ENCODE data around the gene WNT5A. TPM values are rescaled to one million over a fixed set of nuclear protein-coding genes. Genes with fewer than 3 reads are reported as not detected.

Gene WNT5A
- polyA plus RNA-seq, 1 donor from 2014 or later, result 0.59 TPM

DNA sequence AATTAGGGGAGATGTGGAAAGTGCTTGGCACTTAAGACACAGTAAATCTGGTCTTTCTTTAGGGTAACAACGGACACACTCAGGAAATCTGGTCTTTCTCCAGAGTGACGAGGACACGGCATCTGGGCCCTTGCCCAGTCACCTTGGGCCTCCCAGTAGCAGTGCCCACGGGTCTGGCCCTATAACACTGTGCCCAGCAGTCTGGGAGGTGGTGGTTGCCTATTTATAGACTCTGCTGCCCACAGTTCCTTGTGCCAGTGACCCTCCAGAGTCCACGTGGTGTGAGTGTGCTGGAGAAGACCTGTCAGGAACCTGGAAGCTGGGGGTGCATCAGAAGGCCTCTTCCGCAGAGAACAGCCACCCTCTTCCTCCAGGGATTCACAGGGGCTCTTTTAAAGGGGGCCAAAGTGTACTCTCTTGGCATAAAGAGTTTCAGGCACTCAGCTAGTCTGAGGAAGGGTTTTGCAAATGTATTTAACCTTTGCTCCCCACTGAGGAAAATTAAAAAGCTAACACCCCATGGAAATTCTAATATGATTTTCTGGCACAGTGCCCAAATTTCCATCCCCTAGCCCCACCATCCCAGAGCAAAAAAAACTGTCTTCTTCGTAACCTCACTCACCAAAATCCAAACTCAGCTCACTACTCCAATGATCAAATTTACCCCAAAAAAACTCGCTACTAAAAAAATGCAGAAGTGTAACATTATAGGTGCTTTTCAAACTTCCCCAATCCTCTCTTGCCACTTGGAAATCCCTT, 15.4 kb downstream of the WNT5A start:
- H3K36me3 ChIP-seq (ENCODE audit: insufficient read depth, low read length), result no peaks in the 10 kb centered on the region
- TF ChIP-seq, protein P1, sequence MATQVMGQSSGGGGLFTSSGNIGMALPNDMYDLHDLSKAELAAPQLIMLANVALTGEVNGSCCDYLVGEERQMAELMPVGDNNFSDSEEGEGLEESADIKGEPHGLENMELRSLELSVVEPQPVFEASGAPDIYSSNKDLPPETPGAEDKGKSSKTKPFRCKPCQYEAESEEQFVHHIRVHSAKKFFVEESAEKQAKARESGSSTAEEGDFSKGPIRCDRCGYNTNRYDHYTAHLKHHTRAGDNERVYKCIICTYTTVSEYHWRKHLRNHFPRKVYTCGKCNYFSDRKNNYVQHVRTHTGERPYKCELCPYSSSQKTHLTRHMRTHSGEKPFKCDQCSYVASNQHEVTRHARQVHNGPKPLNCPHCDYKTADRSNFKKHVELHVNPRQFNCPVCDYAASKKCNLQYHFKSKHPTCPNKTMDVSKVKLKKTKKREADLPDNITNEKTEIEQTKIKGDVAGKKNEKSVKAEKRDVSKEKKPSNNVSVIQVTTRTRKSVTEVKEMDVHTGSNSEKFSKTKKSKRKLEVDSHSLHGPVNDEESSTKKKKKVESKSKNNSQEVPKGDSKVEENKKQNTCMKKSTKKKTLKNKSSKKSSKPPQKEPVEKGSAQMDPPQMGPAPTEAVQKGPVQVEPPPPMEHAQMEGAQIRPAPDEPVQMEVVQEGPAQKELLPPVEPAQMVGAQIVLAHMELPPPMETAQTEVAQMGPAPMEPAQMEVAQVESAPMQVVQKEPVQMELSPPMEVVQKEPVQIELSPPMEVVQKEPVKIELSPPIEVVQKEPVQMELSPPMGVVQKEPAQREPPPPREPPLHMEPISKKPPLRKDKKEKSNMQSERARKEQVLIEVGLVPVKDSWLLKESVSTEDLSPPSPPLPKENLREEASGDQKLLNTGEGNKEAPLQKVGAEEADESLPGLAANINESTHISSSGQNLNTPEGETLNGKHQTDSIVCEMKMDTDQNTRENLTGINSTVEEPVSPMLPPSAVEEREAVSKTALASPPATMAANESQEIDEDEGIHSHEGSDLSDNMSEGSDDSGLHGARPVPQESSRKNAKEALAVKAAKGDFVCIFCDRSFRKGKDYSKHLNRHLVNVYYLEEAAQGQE (IDR thresholded peaks at IDR 0.05; ENCODE audit: borderline replicate concordance), result no peak
- TF ChIP-seq TAF1 (IDR thresholded peaks at IDR 0.05; ENCODE audit: low read depth) (no peak), EP300 (conservative IDR thresholded peaks at IDR 0.05; ENCODE audit: poor library complexity, severe bottlenecking) (no peak), MXI1 (conservative IDR thresholded peaks at IDR 0.05; ENCODE audit: poor library complexity, severe bottlenecking) (no peak), SMC3 (conservative IDR thresholded peaks at IDR 0.05; ENCODE audit: poor library complexity) (no peak), RAD21 (conservative IDR thresholded peaks at IDR 0.05) (no peak), POLR2AphosphoS5 (IDR thresholded peaks at IDR 0.05) (no peak), EZH2 (IDR thresholded peaks at IDR 0.05; ENCODE audit: borderline replicate concordance, insufficient read depth, low read length, poor library complexity, severe bottlenecking) (no peak)
- TF ChIP-seq, protein P2, sequence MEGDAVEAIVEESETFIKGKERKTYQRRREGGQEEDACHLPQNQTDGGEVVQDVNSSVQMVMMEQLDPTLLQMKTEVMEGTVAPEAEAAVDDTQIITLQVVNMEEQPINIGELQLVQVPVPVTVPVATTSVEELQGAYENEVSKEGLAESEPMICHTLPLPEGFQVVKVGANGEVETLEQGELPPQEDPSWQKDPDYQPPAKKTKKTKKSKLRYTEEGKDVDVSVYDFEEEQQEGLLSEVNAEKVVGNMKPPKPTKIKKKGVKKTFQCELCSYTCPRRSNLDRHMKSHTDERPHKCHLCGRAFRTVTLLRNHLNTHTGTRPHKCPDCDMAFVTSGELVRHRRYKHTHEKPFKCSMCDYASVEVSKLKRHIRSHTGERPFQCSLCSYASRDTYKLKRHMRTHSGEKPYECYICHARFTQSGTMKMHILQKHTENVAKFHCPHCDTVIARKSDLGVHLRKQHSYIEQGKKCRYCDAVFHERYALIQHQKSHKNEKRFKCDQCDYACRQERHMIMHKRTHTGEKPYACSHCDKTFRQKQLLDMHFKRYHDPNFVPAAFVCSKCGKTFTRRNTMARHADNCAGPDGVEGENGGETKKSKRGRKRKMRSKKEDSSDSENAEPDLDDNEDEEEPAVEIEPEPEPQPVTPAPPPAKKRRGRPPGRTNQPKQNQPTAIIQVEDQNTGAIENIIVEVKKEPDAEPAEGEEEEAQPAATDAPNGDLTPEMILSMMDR (IDR thresholded peaks at IDR 0.05; ENCODE audit: poor library complexity, severe bottlenecking), result no peak
- H3K27ac ChIP-seq (ENCODE audit: low read length), result no peak overlapping the region
- no peak overlapping the region for H2AFZ ChIP-seq (ENCODE audit: low read depth, low read length)
- H4K20me1 ChIP-seq (ENCODE audit: insufficient read depth), result no peaks in the 10 kb centered on the region
- H3K9ac ChIP-seq (ENCODE audit: low read length), result no peak overlapping the region
- no peak overlapping the region for H3K4me3 ChIP-seq (ENCODE audit: low read length)
- no peaks in the 10 kb centered on the region for H3K79me2 ChIP-seq (replicated peaks; ENCODE audit: insufficient read depth, low read length)
- no peaks in the 10 kb centered on the region for H3F3A ChIP-seq (ENCODE audit: insufficient read depth, low read length, poor library complexity, severe bottlenecking)
- no peaks in the 10 kb centered on the region for H3K9me2 ChIP-seq (ENCODE audit: insufficient read depth, low read length)
- H3K4me2 ChIP-seq (ENCODE audit: low read length), result no peak overlapping the region
- no peaks in the 10 kb centered on the region for H3K9me3 ChIP-seq (ENCODE audit: low read length)
- H3K27me3 ChIP-seq (ENCODE audit: insufficient read depth, low read depth, low read length), result peaks cover 8% of the 10 kb centered on the region

DNA sequence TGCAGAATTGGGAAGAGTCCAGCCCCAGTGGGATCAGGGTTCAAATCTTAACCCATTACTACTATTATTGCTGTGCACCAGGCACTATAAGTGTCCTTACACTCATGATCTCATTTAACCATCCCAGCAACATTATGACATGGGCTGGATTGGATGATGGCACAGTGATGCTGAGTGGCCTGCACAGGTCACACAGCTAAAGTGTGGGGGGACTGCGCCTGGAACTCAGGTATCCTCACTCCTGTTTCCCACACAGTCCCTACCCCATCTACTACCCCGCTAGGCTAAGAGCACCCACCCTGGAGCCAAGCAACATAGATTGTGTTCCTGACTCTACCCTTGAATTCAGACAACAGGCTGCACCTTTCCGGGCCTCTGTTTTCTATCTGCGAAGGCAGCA, 16.0 kb downstream of the WNT5A start:
- no peaks in the 10 kb centered on the region for H3F3A ChIP-seq (ENCODE audit: insufficient read depth, low read length, poor library complexity, severe bottlenecking)
- H3K27ac ChIP-seq (ENCODE audit: low read length), result no peak overlapping the region
- TF ChIP-seq TAF1 (IDR thresholded peaks at IDR 0.05; ENCODE audit: low read depth) (no peak), SMC3 (conservative IDR thresholded peaks at IDR 0.05; ENCODE audit: poor library complexity) (no peak), MXI1 (conservative IDR thresholded peaks at IDR 0.05; ENCODE audit: poor library complexity, severe bottlenecking) (no peak), RAD21 (conservative IDR thresholded peaks at IDR 0.05) (no peak), POLR2AphosphoS5 (IDR thresholded peaks at IDR 0.05) (no peak), EP300 (conservative IDR thresholded peaks at IDR 0.05; ENCODE audit: poor library complexity, severe bottlenecking) (no peak), EZH2 (IDR thresholded peaks at IDR 0.05; ENCODE audit: borderline replicate concordance, insufficient read depth, low read length, poor library complexity, severe bottlenecking) (no peak)
- TF ChIP-seq, protein P1 (IDR thresholded peaks at IDR 0.05; ENCODE audit: borderline replicate concordance), result no peak
- TF ChIP-seq, protein P2 (IDR thresholded peaks at IDR 0.05; ENCODE audit: poor library complexity, severe bottlenecking), result no peak
- H3K9me3 ChIP-seq (ENCODE audit: low read length), result no peaks in the 10 kb centered on the region
- H3K36me3 ChIP-seq (ENCODE audit: insufficient read depth, low read length), result no peaks in the 10 kb centered on the region
- no peaks in the 10 kb centered on the region for H3K79me2 ChIP-seq (replicated peaks; ENCODE audit: insufficient read depth, low read length)
- no peak overlapping the region for H3K9ac ChIP-seq (ENCODE audit: low read length)
- H3K9me2 ChIP-seq (ENCODE audit: insufficient read depth, low read length), result no peaks in the 10 kb centered on the region
- peaks cover 8% of the 10 kb centered on the region for H3K27me3 ChIP-seq (ENCODE audit: insufficient read depth, low read depth, low read length)
- no peak overlapping the region for H2AFZ ChIP-seq (ENCODE audit: low read depth, low read length)
- H4K20me1 ChIP-seq (ENCODE audit: insufficient read depth), result no peaks in the 10 kb centered on the region
- H3K4me3 ChIP-seq (ENCODE audit: low read length), result no peak overlapping the region
- H3K4me2 ChIP-seq (ENCODE audit: low read length), result no peak overlapping the region
